SK-N-SH (cell line): Measurements from ENCODE around the gene GNAT1. TPM values are rescaled to one million over a fixed set of nuclear protein-coding genes. Genes with fewer than 3 reads are reported as not detected.

Experiments used
- CTCF ChIA-PET: fragments of 300-600, 350-600 bp; formaldehyde crosslinking; extraction: SDS; loops from one replicate; lab custom pipeline; 2021; lab: Yijun Ruan, JAX
- POLR2A ChIA-PET: fragments of 350-600 bp; sonication (Branson Sonifier 250); formaldehyde crosslinking; extraction: SDS; loops from one replicate; lab custom pipeline; 2020; ENCODE audit warnings: antibody characterized with exemption, inconsistent platforms; lab: Yijun Ruan, JAX
- DNase-seq: peaks from one replicate; pipeline ENCODE4 v3.0.0; 2012
- H2AFZ ChIP-seq: fragments of 200-600 bp; sonication (generic); 2 replicates; pipeline ENCODE4 v1.8.1; 2016; ENCODE audit warnings: antibody characterized with exemption, mild to moderate bottlenecking, low read depth
- H3F3A ChIP-seq: fragments of 200-600 bp; sonication (generic); replicated peaks from 2 replicates; pipeline ENCODE3; 2016; ENCODE audit warnings: antibody characterized with exemption, mild to moderate bottlenecking; ENCODE audit not compliant: insufficient read depth
- H3K27ac ChIP-seq, 2 experiments: fragments of 200-500 bp in 1 of 2; fragments of 200-600 bp in 1 of 2; sonication (Bioruptor generic) in 1 of 2; sonication (generic), shearing (Covaris generic) in 1 of 2; 2 replicates each; pipeline versions ENCODE4 v1.5.1 to v1.6.1; 2014 to 2016; ENCODE audit warnings: low read depth in 2 of 2, inconsistent platforms in 1 of 2, low read length in 1 of 2, mild to moderate bottlenecking in 1 of 2, mixed read lengths in 1 of 2
- H3K27me3 ChIP-seq: fragments of 200-600 bp; sonication (generic), shearing (Covaris generic); 2 replicates; pipeline ENCODE4 v1.6.1; 2016; ENCODE audit warnings: mixed run types; ENCODE audit not compliant: insufficient read depth
- H3K36me3 ChIP-seq, 2 experiments: fragments of 200-500 bp in 1 of 2; fragments of 200-600 bp in 1 of 2; sonication (Bioruptor generic) in 1 of 2; sonication (generic) in 1 of 2; replicated peaks in 1 of 2; 2 replicates each; pipeline versions ENCODE3 to v1.5.1; 2014 to 2016; ENCODE audit warnings: low read length in 1 of 2, mild to moderate bottlenecking in 1 of 2; ENCODE audit not compliant: insufficient read depth in 2 of 2, control insufficient read depth in 1 of 2
- H3K4me1 ChIP-seq, 2 experiments: fragments of 200-500 bp in 1 of 2; fragments of 200-600 bp in 1 of 2; sonication (Bioruptor generic) in 1 of 2; sonication (generic), shearing (Covaris generic) in 1 of 2; 2 replicates each; pipeline versions ENCODE4 v1.5.1 to v1.6.1; 2014 to 2016; ENCODE audit warnings: low read depth in 1 of 2, low read length in 1 of 2, mixed run types in 1 of 2; ENCODE audit not compliant: insufficient read depth in 2 of 2, control insufficient read depth in 1 of 2
- H3K4me2 ChIP-seq: fragments of 200-600 bp; sonication (generic), shearing (Covaris generic); 2 replicates; pipeline ENCODE4 v1.6.1; 2017; ENCODE audit warnings: mixed run types
- H3K4me3 ChIP-seq, 2 experiments: fragments of 200-500 bp in 1 of 2; fragments of 200-600 bp in 1 of 2; sonication (Bioruptor generic) in 1 of 2; sonication (generic), shearing (Covaris generic) in 1 of 2; 2 replicates each; pipeline versions ENCODE4 v1.5.1 to v1.8.1; 2014 to 2016; ENCODE audit warnings: low read depth in 2 of 2, inconsistent platforms in 1 of 2, low read length in 1 of 2, mild to moderate bottlenecking in 1 of 2, mixed read lengths in 1 of 2, moderate library complexity in 1 of 2
- H3K79me2 ChIP-seq: fragments of 200-600 bp; sonication (generic); 2 replicates; pipeline ENCODE4 v1.8.1; 2017; ENCODE audit warnings: mild to moderate bottlenecking; ENCODE audit not compliant: insufficient read depth
- H3K9ac ChIP-seq: fragments of 200-600 bp; sonication (generic); 2 replicates; pipeline ENCODE4 v1.6.1; 2017; ENCODE audit warnings: mixed run types
- H3K9me2 ChIP-seq: fragments of 200-600 bp; sonication (generic); 2 replicates; pipeline ENCODE4 v1.6.1; 2017; ENCODE audit warnings: mixed run types
- H3K9me3 ChIP-seq: fragments of 200-600 bp; sonication (generic); 2 replicates; pipeline ENCODE4 v1.6.1; 2017; ENCODE audit warnings: mixed run types, mild to moderate bottlenecking, moderate library complexity
- H4K20me1 ChIP-seq: fragments of 200-600 bp; sonication (generic); 2 replicates; pipeline ENCODE4 v1.6.1; 2017; ENCODE audit warnings: mild to moderate bottlenecking, mixed run types; ENCODE audit not compliant: insufficient read depth
- EP300 ChIP-seq, 2 experiments: IDR thresholded peaks; 2 replicates each; pipeline versions ENCODE4 v1.4.0 to v1.6.1; 2012; ENCODE audit warnings: borderline replicate concordance in 1 of 2, low read depth in 1 of 2, low read length in 1 of 2
- GABPA ChIP-seq: IDR thresholded peaks from 2 replicates; pipeline ENCODE4 v1.4.0; 2012; ENCODE audit warnings: low read depth, mild to moderate bottlenecking
- MAX ChIP-seq: IDR thresholded peaks from 2 replicates; pipeline ENCODE4 v1.4.0; 2012; ENCODE audit warnings: low read depth
- NFIC ChIP-seq: IDR thresholded peaks from 2 replicates; pipeline ENCODE4 v1.4.0; 2012; ENCODE audit warnings: borderline replicate concordance
- NRF1 ChIP-seq: IDR thresholded peaks from 2 replicates; pipeline ENCODE4 v1.6.1; 2012; ENCODE audit warnings: low read depth, mild to moderate bottlenecking, low read length
- PBX3 ChIP-seq: IDR thresholded peaks from 2 replicates; pipeline ENCODE4; 2012
- REST ChIP-seq: IDR thresholded peaks from 2 replicates; pipeline ENCODE4 v1.6.1; 2012; ENCODE audit warnings: mild to moderate bottlenecking, low read depth, low read length, moderate library complexity
- TCF12 ChIP-seq: IDR thresholded peaks from 2 replicates; pipeline ENCODE4 v1.4.0; 2012
- TEAD4 ChIP-seq: IDR thresholded peaks from 2 replicates; pipeline ENCODE4 v1.4.0; 2012; ENCODE audit warnings: mild to moderate bottlenecking, borderline replicate concordance; ENCODE audit not compliant: insufficient read depth
- USF1 ChIP-seq: IDR thresholded peaks from 2 replicates; pipeline ENCODE4 v1.4.0; 2012; ENCODE audit warnings: low read depth, borderline replicate concordance
- USF2 ChIP-seq: fragments of 150-350 bp; IDR thresholded peaks from 2 replicates; pipeline ENCODE4 v1.6.1; 2017; ENCODE audit warnings: antibody characterized with exemption, low read length, low read depth, borderline replicate concordance
- WGBS: methylation state at CpG from one replicate; pipeline ENCODE4 v1.1.6; 2017; ENCODE audit warnings: low lambda C conversion rate; 5-methylcytosine and 5-hydroxymethylcytosine counted together
- polyA plus RNA-seq, 3 experiments: library from polyadenylated mRNA; depleted of rRNA; stranded (reverse); fragments of >200 nt; gene quantifications; 2 replicates each; pipeline ENCODE4 v1.2.3, GENCODE V29; 2012

The GNAT1 gene
- polyA plus RNA-seq, 1 of the 3 experiments (the other 2 are of a cell fraction) = not detected

- Histone ChIP-seq H3K36me3 (no peaks in the 10 kb centered on the region), H2AFZ (no peak overlapping the region), H3K79me2 (peaks cover 17% of the 10 kb centered on the region), H3K4me1 (peaks cover 22 to 51% of the 10 kb centered on the region in 2 experiments; a peak in 3 of 4 replicates), H3K4me2 (peak overlapping the region; percentile 69), H4K20me1 (no peaks in the 10 kb centered on the region), H3K27ac (peak overlapping the region; percentile 82), H3F3A (peaks cover 18% of the 10 kb centered on the region), H3K4me3 (no peak overlapping the region), H3K9me2 (no peaks in the 10 kb centered on the region), H3K9me3 (no peaks in the 10 kb centered on the region), H3K27me3 (no peaks in the 10 kb centered on the region), H3K9ac (peak overlapping the region; percentile 48; the same call in 1 of the 2 replicates)
- ChIA-PET POLR2A (interaction anchor here (1.1 kb wide), 1 partner anchor 29 kb away, joined by 3 read pairs; no protein-coding TSS in a partner anchor), CTCF (interaction anchor here (0.7 to 2.6 kb wide), 11 partner anchors 9 to 109 kb away, joined by 3 to 9 read pairs (median 4); no protein-coding TSS in a partner anchor)
- TF ChIP-seq TCF12 (peak; percentile 83), PBX3 (peak; percentile 19; the same call in 1 of the 2 replicates), EP300 (IDR thresholded peaks at IDR 0.05; ENCODE audit: borderline replicate concordance in 1 of 2, low read depth in 1 of 2, low read length in 1 of 2) (peak in 1 of 2 experiments; percentile 19; a peak in 1 of 4 replicates), NRF1 (no peak), MAX (peak; percentile 87), REST (0 out of 2 replicates have a peak, but pooled peaks have one; percentile 48), USF1 (peak; percentile 73), NFIC (peak; percentile 85), TEAD4 (peak; percentile 61; the same call in 1 of the 2 replicates), USF2 (no peak), GABPA (no peak)
- no peak for DNase-seq
- WGBS = 32% methylated on average over 5 of the region's 7 CpGs
Measured at GRCh38 chr3:50164984-50165909, 26.2 kb upstream of the GNAT1 start.
